Tongue (tissue), 2 donors: ENCODE data around the gene ZRANB1. TPM values are rescaled to one million over a fixed set of nuclear protein-coding genes. Genes with fewer than 3 reads are reported as not detected.
"Not testable (repeated sequence)": the region's sequence is repeated elsewhere in the genome, so short reads cannot be mapped to it uniquely, and the experiment has no call there.

Experiments
- DNase-seq: peaks from one replicate; pipeline ENCODE4 v3.0.0-alpha.2; 2015
- total RNA-seq: library from RNA; depleted of rRNA; stranded (reverse); fragments of >200 nt; gene quantifications from one replicate; pipeline ENCODE4 v1.2.3, GENCODE V29; 2014

Gene ZRANB1
- 33.1 TPM for total RNA-seq

DNA sequence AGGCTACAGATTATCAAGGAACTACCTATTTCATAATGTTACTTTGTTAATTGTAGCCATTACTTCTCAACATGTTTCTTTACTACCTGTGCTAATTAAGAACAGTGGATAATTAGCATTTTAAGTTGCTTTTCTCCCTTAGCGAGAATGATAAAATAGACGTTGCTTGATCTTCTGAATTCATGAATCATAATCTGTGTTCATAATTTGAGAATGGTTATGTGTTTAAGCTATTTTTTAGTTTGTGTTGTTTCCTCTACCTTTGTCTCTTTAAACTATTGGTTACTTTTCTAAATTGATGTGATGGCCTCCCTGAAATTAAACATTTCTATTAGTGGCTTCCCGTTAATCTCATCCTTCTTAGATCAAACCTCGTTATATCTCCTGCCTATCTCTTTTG, at the start of gene ZRANB1:
Gene ZRANB1, plus strand, starts transcription at position 301 of the 400 bp plus-strand sequence. CDS start 371 bp downstream, outside the sequence.
- no peak for DNase-seq

- DNase-seq: no peak
Observed at GRCh38 chr10:124892905-124893304, 49.0 kb upstream of the ZRANB1 start.

DNA sequence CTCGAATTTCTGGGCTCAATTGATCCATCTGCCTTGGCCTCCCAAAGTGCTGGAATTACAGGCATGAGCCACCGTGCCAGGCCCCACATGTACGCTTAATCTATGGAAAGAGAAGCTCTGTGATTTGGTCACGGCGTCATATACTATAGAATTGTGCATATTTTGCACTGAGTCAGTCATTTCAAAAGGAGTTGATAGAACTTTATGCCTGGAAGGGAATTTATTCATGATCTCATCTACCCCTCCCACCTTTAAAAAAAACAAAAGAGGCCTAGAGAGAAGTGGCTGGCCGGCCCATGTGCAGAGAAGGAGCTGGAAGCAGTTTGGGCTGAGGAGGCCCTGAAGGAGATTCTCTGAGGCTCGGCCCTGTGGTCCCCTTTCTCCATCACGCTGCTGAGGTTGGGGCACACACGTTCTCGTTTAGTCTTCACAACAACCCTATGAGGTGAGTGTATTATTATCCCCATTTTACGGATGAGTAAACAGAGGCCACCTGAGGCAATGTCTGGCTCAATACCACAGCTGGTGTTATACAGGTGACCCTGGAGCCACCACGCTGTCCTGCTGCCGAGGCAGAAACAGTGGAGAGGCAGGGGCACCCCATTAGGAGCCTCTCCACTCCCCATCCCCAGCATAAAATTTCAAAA, 47.2 kb upstream of the ZRANB1 start:
- DNase-seq: no peak

GRCh38 chr10:124896751-124897150, 45.2 kb upstream of the ZRANB1 start:
- no peak for DNase-seq

DNA sequence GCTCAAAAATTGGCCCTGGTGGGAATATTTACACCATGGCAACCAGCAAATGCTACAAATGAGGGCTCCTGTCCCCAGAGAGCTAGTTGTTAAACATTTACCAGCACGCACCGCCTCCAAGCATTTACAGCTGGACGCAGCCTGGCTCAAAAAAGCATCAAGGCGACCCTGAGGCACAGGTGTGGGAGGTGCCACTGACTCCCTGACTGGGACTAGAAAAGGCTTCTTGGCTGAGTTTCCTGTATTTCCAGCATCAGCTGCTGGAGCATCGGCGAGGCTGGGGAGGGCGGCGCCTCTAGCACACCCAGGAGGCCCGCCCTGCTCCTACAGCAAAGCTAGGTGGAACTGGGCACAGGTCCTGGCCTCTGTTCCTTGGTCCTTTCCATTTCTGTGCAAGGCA, 43.5 kb upstream of the ZRANB1 start:
- no peak for DNase-seq

DNA sequence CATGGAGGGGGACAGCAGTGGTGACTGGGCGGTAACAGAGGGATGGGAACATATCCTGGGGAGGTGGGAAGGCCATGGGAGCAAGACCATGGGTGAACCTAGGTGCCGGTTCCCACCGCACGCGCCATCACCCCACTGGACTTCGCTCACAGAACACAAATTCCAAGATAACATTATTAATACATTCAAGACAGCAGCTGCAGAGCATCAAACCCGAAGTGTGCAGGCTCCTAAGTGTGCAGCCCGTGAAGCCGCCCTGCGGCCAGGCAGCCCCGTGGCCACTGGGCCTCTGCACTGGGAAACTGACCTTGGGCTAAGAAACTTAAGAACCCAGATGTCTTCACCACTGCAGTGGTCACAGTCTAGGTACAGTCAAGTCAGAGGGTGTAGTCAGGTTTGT, 42.8 kb upstream of the ZRANB1 start:
- no peak for DNase-seq

DNA sequence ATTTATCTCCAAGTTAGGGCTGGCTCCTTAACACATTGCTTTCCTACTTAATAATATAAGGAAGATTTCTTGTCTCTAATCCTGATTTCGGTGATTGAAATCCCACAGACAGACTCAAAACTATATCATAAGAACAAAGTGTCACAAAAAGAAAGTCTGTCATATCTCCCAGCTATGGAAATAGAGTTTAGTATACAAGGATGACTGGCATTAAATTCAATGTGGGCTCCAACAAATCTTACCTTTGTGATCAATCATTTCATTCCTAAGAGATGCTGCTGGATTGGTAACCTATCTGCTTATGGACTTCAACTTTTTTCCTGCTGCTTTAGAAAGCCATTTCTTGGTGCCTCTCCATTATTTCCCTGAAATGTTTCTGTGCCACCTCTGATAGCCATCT, 39.5 kb upstream of the ZRANB1 start:
- no peak for DNase-seq

DNA sequence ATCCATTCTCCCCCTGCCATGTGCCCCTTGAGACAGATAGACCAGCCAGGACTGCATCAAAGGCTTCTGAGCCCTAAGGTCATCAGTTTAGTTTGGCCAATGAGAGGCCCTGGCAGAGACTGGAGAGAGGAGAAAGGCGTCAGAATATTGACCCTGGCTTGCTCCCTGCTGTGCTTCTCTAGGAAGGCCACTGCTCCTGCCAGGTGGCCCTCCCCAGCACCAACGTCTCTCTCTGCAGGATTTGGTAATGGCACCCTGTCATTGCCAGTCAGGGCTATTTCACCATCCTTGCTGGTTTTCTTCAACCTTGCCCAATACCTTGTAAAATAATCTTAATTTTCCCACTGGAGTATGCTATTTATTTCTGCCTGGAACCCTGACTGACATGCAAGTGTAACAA, 38.8 kb upstream of the ZRANB1 start:
- DNase-seq: no peak

- no peak for DNase-seq
Observed at GRCh38 chr10:124904796-124905195, 37.1 kb upstream of the ZRANB1 start.

- DNase-seq: no peak
Observed at GRCh38 chr10:124906551-124907001, 35.3 kb upstream of the ZRANB1 start.

GRCh38 chr10:124909563-124909962, 32.4 kb upstream of the ZRANB1 start:
- DNase-seq: no peak

DNA sequence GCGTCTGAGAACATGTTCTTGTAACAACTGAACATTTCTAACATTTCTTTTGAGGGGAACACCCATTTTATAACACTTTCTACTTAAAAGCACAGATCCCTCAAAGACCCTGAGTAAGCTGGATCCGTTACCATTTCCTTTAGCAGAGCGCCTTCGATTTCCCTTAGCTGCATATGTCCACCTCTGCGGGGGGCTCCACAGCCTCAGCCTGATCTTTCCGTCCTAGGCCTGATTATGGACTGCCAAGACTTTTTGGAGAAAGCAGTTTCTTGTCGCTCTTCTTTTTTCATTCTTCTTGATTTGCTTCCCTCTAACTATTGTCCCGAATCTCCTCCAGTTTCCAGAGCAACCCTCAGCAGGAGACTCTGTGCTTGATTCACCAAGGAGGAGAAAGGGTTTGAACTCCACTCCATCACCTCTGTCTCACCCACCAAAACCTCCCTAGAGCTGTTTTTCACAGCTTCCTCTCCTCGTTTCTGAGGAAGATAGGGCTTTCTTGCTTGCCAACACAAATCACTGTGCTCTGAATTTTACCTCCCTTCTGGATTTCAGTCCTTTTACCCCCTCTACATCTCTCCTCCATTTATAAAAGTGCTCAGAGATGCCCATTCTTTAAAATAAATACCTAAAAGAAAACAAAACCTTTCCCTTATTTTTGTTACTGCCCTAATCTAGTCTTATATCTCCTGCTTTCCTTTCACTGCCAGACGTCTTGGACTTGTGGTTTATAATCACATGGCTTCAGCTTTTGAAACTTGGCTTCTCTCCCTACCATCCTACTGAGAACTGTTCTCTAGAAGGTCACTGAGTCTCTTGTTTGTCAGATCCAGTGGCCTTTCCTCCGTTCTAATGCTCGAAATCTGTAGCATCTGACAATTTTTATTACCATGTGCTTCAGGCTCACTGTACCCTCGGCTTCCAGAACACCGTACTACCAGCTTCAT, 30.5 kb upstream of the ZRANB1 start:
- DNase-seq: peak; percentile 15

- DNase-seq: no peak
Observed at GRCh38 chr10:124912101-124912886, 29.6 kb upstream of the ZRANB1 start.

DNA sequence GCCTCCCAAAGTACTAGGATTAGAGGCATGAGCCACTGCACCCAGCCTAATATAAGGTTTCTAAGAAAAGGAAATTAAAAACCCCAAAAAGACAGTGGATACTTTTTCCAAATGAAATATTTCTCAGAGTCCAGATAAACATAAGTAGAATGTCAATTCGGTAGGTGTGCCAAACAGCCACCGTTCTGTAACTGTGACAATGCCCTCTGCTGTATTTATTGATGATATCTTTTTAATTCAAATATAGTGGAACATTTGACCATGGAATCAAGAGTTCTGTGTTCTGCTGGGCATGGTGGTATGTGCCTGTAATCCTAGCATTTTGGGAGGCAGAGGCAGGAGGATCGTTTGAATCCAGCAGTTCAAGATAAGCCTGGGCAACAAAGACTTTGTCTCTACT, 28.8 kb upstream of the ZRANB1 start:
- no peak for DNase-seq

DNA sequence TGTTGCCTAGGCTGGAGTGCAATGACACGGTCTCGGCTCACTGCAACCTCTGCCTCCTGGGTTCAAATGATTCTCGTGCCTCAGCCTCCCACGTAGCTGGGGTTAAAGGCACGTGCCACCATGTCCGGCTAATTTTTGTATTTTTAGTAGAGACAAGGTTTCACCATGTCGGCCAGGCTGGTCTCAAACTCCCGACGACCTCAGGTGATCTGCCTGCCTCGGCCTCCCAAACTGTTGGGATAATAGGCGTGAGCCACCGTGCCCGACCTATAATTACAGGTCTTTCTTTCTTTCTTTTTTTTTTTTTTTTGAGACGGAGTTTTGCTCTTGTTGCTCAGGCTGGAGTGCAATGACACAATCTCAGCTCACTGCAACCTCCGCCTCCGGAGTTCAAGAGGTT, 27.5 kb upstream of the ZRANB1 start:
- not testable (repeated sequence) for DNase-seq

DNA sequence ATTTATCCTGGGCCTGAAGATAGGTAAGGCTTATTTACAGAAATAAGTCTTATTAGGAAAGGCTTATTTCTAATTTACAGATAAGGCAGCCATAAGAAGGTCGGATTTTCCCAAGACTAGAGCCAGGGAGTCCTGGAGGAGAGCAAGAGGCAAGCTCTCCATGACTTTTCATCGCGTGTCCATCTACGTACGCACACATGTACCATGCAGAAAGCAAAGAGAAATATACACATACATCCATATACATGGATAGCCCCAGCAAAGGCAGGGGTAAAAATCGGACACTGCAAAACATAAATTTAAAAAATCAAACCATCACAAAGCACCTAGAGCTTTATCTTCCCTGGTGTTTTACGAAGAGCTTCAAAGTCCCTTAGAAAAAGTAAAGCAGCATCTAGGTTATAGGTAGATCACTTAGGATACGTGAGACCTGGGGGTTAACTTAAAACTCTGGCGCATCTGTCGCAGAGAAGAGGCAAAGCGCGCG, 25.8 kb upstream of the ZRANB1 start:
- DNase-seq: no peak

DNA sequence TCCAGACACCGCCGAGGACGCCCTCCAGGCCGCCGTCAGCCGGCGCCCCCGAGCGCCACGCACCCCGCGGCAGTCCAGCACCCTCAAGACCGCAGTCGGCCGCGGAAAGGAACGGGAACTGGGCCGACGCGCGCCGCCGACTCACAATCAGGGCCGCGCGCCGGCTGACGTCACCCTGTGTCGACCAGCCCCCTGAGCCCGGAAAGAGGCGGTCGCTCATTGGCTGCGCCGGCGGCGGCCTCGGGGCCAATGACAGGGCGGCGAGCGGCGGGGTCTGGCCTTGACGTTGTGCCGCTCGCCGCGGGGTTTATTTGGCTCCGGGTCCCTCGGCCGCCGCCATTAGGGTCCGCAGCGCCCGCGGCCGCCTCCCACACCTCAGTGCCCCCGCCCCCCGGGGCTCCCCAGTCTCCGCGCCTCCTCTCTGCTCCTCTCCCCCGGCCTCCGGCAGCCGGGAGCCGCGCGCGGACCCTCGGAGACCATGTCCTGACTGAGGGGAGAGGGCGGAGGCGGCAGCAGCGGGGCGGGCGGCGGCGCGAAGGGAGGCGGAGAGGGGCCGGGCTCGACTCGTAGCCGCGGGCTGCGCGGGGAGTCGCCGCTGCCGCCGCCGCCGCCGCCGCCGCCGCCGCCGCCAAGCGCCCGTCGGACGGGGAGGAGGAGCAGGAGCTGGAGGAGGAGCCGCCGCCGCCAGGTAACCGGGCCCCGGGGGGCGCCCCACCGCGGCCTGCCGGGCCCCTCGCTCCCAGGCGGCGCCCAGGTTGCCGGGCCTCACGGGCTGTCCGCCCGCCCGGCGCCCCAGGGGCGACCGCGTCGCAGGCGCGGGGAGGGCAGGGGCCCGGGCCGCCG, 25.1 kb upstream of the ZRANB1 start:
- peak; percentile 99 for DNase-seq

DNA sequence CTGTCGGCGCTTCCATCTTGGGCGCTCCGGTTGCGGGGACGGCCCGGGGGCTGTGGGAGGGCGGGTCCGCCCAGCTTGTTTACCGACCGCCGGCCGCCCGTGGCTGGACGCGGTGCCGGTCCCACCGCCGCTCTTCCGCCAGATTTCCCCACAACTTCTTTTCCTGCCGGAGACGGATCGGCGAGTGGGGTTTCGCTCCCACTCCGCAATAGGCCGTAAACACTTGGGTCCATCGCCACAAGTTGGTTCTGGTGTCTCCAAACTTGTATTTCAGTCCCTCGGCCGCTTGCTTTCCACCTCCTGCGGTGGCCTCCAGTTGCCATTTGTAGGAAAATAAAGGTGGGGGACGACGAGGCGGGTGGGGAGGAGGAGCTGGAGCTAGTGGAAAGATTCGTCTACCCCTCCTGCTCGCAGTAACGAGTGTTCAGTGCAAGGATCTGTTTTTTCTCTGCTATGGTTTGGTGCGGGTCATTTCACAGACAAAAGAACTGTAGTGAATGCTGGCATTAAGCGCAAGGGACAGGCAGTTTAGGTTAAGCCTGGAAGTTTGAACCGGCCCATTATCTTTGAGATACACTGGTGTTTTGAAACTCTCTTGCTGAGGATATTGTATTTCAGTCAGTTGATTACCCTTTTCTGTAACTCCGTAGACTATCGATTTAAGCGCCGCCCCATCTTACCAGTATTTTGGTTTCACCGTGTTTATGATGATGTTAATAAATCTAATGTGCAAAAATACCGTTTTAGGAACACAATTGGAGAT, 24.3 kb upstream of the ZRANB1 start:
- DNase-seq: peak; percentile 84

DNA sequence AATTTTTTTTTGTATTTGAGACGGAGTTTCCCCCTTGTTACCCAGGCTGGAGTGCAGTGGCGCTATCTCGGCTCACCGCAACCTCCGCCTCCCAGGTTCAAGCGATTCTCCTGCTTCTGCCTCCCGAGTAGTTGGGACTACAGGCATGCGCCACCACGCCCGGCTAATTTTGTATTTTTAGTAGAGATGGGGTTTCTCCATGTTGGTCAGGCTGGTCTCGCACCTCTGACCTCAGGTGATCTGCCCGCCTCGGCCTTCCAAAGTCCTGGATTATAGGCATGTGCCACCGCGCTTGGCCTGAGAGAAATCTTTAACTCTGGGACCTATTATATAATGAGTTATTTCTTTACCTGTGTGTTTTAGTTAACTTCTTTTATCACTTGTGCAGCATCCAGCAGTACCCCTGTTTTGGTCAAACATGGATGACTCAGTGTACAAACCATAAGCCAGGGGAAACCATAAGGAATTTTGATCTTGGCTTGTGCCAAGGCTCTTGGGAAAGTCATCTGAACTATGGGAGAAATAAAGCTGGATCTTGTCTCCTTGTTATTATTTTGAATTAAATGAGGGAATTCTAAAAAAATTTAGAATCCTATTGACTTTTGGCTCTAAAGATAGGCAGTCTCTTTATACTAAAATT, 23.6 kb upstream of the ZRANB1 start:
- no peak for DNase-seq

GRCh38 chr10:124918906-124919305, 23.0 kb upstream of the ZRANB1 start:
- DNase-seq: no peak
